Measurements from ENCODE around the gene CCL15.

The CCL15 gene

DNA sequence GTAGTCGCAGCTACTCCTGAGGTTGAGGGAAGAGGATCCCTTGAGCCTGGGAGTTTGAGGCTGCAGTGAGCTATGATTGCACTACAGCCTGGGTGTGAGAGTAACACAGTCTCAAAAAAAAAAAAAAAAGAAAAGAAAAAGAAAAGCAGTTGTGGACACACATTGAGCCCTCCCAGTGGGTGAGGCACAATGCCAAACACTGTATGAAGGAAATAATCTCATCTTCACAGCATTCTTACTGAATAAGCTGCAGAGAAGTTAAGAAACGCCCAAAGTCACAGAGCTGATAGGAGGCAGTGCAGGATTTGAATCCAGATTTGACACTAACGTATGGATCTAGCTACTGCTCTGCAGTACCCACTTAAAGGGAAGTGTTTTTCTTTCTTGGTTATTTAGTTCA lies 52.0 kb downstream of the CCL15 start:
- Histone ChIP-seq H3K36me3 (ENCODE audit: low read depth) (no peaks in the 10 kb centered on the region), H3K4me1 (ENCODE audit: insufficient read depth, poor library complexity, severe bottlenecking) (peaks cover 3% of the 10 kb centered on the region), H3K4me3 (ENCODE audit: severe bottlenecking) (no peak overlapping the region), H3K27ac (ENCODE audit: poor library complexity, severe bottlenecking) (no peak overlapping the region), H3K9me3 (ENCODE audit: severe bottlenecking) (no peaks in the 10 kb centered on the region), H3K27me3 (ENCODE audit: insufficient read depth, poor library complexity, severe bottlenecking) (no peaks in the 10 kb centered on the region)
- DNase-seq (ENCODE audit: low spot score) (no peak), ATAC-seq (ENCODE audit: low read depth) (no peak)
- TF ChIP-seq, protein P1, sequence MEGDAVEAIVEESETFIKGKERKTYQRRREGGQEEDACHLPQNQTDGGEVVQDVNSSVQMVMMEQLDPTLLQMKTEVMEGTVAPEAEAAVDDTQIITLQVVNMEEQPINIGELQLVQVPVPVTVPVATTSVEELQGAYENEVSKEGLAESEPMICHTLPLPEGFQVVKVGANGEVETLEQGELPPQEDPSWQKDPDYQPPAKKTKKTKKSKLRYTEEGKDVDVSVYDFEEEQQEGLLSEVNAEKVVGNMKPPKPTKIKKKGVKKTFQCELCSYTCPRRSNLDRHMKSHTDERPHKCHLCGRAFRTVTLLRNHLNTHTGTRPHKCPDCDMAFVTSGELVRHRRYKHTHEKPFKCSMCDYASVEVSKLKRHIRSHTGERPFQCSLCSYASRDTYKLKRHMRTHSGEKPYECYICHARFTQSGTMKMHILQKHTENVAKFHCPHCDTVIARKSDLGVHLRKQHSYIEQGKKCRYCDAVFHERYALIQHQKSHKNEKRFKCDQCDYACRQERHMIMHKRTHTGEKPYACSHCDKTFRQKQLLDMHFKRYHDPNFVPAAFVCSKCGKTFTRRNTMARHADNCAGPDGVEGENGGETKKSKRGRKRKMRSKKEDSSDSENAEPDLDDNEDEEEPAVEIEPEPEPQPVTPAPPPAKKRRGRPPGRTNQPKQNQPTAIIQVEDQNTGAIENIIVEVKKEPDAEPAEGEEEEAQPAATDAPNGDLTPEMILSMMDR (IDR thresholded peaks at IDR 0.05; ENCODE audit: poor library complexity, severe bottlenecking), result no peak

DNA sequence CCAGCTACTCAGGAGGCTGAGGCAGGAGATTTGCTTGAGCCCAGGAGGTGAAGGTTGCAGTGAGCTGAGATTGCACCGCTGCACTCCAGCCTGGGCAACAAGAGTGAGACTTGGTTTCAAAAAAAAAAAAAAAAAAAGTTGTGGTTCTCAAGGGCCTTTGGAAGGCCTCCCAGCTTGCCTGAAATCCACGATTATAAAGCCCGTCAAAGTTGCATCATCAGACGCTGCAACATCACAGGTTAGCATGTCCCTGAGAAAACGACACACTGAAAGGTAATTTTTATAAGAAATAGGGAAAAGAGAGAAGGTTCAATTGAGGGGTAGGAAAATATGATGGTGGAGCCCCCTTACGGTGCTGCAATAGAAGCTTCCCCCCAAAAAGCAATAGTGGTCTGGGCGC lies 53.3 kb downstream of the CCL15 start:
- Histone ChIP-seq H3K27ac (ENCODE audit: poor library complexity, severe bottlenecking) (no peak overlapping the region), H3K36me3 (ENCODE audit: low read depth) (no peaks in the 10 kb centered on the region), H3K4me3 (ENCODE audit: severe bottlenecking) (no peak overlapping the region), H3K4me1 (ENCODE audit: insufficient read depth, poor library complexity, severe bottlenecking) (peaks cover 3% of the 10 kb centered on the region), H3K27me3 (ENCODE audit: insufficient read depth, poor library complexity, severe bottlenecking) (no peaks in the 10 kb centered on the region), H3K9me3 (ENCODE audit: severe bottlenecking) (no peaks in the 10 kb centered on the region)
- ATAC-seq (ENCODE audit: low read depth), result no peak
- no peak for DNase-seq (ENCODE audit: low spot score)
- TF ChIP-seq, protein P1 (IDR thresholded peaks at IDR 0.05; ENCODE audit: poor library complexity, severe bottlenecking), result no peak

Measured in RWPE2 (cell line).